Liver (tissue), 9 donors: ENCODE measurements around the gene SEMA3G. TPM values are rescaled to one million over a fixed set of nuclear protein-coding genes. Genes with fewer than 3 reads are reported as not detected.

Experiments used
- DNase-seq: peaks from one replicate; pipeline ENCODE4 v3.0.0-alpha.2; 2017; ENCODE audit warnings: low spot score
- H3K27ac ChIP-seq, 2 donors: one replicate each; pipeline ENCODE4 v1.7.0; 2013; ENCODE audit warnings: inconsistent platforms in 2 of 2, low read length in 2 of 2, control low read depth in 1 of 2, low read depth in 1 of 2, mild to moderate bottlenecking in 1 of 2
- H3K27me3 ChIP-seq, 4 donors: one replicate each; pipeline versions ENCODE4 v1.6.1 to v1.7.0; 2013; ENCODE audit warnings: low read length in 3 of 4, inconsistent platforms in 1 of 4, mild to moderate bottlenecking in 1 of 4, moderate library complexity in 1 of 4; ENCODE audit not compliant: control insufficient read depth in 4 of 4, insufficient read depth in 4 of 4
- H3K36me3 ChIP-seq, 4 donors: one replicate each; pipeline versions ENCODE4 v1.6.1 to v1.7.0; 2013; ENCODE audit warnings: low read length in 3 of 4, mild to moderate bottlenecking in 3 of 4, low read depth in 1 of 4, moderate library complexity in 1 of 4; ENCODE audit not compliant: control insufficient read depth in 4 of 4, insufficient read depth in 3 of 4
- H3K4me1 ChIP-seq, 4 donors: one replicate each; pipeline versions ENCODE4 v1.6.1 to v1.7.0; 2013; ENCODE audit warnings: low read length in 3 of 4, mild to moderate bottlenecking in 3 of 4, moderate library complexity in 1 of 4; ENCODE audit not compliant: control insufficient read depth in 4 of 4, insufficient read depth in 4 of 4
- H3K4me3 ChIP-seq, 3 donors: one replicate each; pipeline versions ENCODE4 v1.6.1 to v1.7.0; 2013; ENCODE audit warnings: low read length in 3 of 3, control low read depth in 1 of 3, low read depth in 1 of 3, mild to moderate bottlenecking in 1 of 3
- H3K9ac ChIP-seq, 2 donors: one replicate each; pipeline ENCODE4 v1.7.0; 2013; ENCODE audit warnings: low read length in 2 of 2, mild to moderate bottlenecking in 2 of 2, moderate library complexity in 2 of 2, control low read depth in 1 of 2, low read depth in 1 of 2
- H3K9me3 ChIP-seq, 4 donors: one replicate each; pipeline versions ENCODE4 v1.6.1 to v1.7.0; 2013; ENCODE audit warnings: low read length in 3 of 4; ENCODE audit not compliant: control insufficient read depth in 4 of 4
- EGR1 ChIP-seq, 2 donors: IDR thresholded peaks; 2 replicates each; pipeline ENCODE4 v1.6.1; 2016 to 2018; ENCODE audit warnings: antibody characterized with exemption in 2 of 2, low read depth in 2 of 2
- FOXA1 ChIP-seq: IDR thresholded peaks from 2 replicates; pipeline ENCODE4 v1.6.1; 2016; ENCODE audit warnings: antibody characterized with exemption
- FOXA2 ChIP-seq: IDR thresholded peaks from 2 replicates; pipeline ENCODE4 v1.6.1; 2016; ENCODE audit warnings: antibody characterized with exemption
- GABPA ChIP-seq, 2 donors: IDR thresholded peaks in 1 of 2; conservative IDR thresholded peaks in 1 of 2; 2 replicates each; pipeline ENCODE4 v1.6.1; 2016; ENCODE audit warnings: antibody characterized with exemption in 2 of 2, mild to moderate bottlenecking in 1 of 2, moderate library complexity in 1 of 2
- HNF4A ChIP-seq, 2 donors: conservative IDR thresholded peaks; 2 replicates each; pipeline ENCODE4 v1.6.1; 2016; ENCODE audit warnings: antibody characterized with exemption in 2 of 2, mild to moderate bottlenecking in 2 of 2
- JUND ChIP-seq, 2 donors: IDR thresholded peaks; 2 replicates each; pipeline ENCODE4 v1.6.1; 2016; ENCODE audit warnings: antibody characterized with exemption in 2 of 2
- NR2F2 ChIP-seq: IDR thresholded peaks from 2 replicates; pipeline ENCODE4 v1.6.1; 2016; ENCODE audit warnings: antibody characterized with exemption
- RAD21 ChIP-seq, 2 donors: IDR thresholded peaks; 2 replicates each; pipeline ENCODE4 v1.6.1; 2016; ENCODE audit warnings: antibody characterized with exemption in 2 of 2, mild to moderate bottlenecking in 2 of 2
- RXRA ChIP-seq, 2 donors: IDR thresholded peaks; 2 replicates each; pipeline ENCODE4 v1.6.1; 2017 to 2018; ENCODE audit warnings: antibody characterized with exemption in 2 of 2, mild to moderate bottlenecking in 1 of 2
- TAF1 ChIP-seq: conservative IDR thresholded peaks from 2 replicates; pipeline ENCODE4 v1.6.1; 2016; ENCODE audit warnings: antibody characterized with exemption, mild to moderate bottlenecking
- YY1 ChIP-seq: IDR thresholded peaks from 2 replicates; pipeline ENCODE4 v1.6.1; 2016; ENCODE audit warnings: antibody characterized with exemption, mild to moderate bottlenecking
- WGBS: extraction: QIAGEN DNeasy Blood & Tissue Kit; methylation state at CpG from one replicate; pipeline ENCODE4 v1.1.7; 2013; 5-methylcytosine and 5-hydroxymethylcytosine counted together
- polyA plus RNA-seq, 2 donors: library from polyadenylated mRNA; stranded (reverse) in 1 of 2; unstranded in 1 of 2; fragments of 200-250 nt in 1 of 2; fragments of >200 nt in 1 of 2; fragmentation: Nextera tagmentation in 1 of 2; extraction: Ambion mirVana in 1 of 2; gene quantifications; one replicate each; pipeline versions ENCODE4 v1.2.1 to v1.2.3, GENCODE V29; 2013 to 2015
- total RNA-seq, 2 donors: library from RNA; depleted of rRNA; stranded (reverse); fragments of >200 nt; gene quantifications; one replicate each; pipeline ENCODE4 v1.2.3, GENCODE V29; 2014
- TF ChIP-seq, protein P1 (sequence below): IDR thresholded peaks from 2 replicates; pipeline ENCODE4 v1.6.1; 2016; ENCODE audit warnings: antibody characterized with exemption
- TF ChIP-seq, protein P2 (sequence below): IDR thresholded peaks from 2 replicates; pipeline ENCODE4 v1.6.1; 2016; ENCODE audit warnings: antibody characterized with exemption
- TF ChIP-seq, protein P3 (sequence below): IDR thresholded peaks from 2 replicates; pipeline ENCODE4 v1.6.1; 2016; ENCODE audit warnings: antibody characterized with exemption, mild to moderate bottlenecking
- TF ChIP-seq, protein P4 (sequence below): fragments of 150-350 bp; IDR thresholded peaks from 2 replicates; pipeline ENCODE4 v1.5.1; 2017; ENCODE audit warnings: improper control_type of control experiment, low read depth, low read length; ENCODE audit not compliant: missing input control
- donor health status: healthy.
- donor health status: healthy.
- donor health status: healthy.
- donor health status: healthy.
- donor health status: healthy.

SEMA3G gene
- total and polyA plus RNA-seq, 4 donors: 0.47 to 1.2 (median 0.74) TPM

DNA sequence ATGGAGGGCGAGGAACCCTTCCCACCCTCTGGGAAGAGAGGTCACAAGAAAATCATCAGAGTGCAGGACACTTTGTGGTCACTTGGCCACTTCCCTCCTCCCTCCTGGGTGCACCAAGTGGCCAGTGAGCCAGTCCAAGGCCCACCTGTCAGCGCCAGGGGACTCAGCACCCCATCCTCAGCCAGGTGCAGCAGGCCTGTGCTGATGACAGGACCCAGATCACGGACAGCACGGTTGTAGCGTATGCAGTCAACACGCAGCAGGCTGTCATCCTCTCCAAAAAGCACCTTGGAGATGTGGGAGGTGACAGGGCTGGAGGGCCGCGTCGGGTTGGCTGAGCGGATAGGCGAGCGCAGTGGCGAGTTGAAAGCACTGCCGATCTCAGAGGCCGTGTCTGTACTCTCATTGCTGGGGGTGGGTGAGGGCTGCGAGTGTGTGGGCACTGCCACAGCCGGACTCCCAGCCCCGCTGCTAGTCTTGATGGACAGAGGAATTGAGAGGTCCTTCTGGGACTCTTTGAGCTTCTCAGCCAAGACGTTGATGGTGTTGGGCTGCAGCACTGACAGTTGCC is 41.5 kb downstream of the SEMA3G start:
- no peak for DNase-seq
- WGBS: 96% methylated on average over 19 of the region's 19 CpGs
- no peak overlapping the region for H3K4me3 ChIP-seq
- no peak overlapping the region for H3K27ac ChIP-seq
- H3K4me1 ChIP-seq: peaks cover 0 to 7% (median 2%) of the 10 kb centered on the region in 4 donors
- peaks cover 17 to 94% (median 61%) of the 10 kb centered on the region in 4 donors for H3K36me3 ChIP-seq
- no peaks in the 10 kb centered on the region for H3K9me3 ChIP-seq
- H3K27me3 ChIP-seq: no peaks in the 10 kb centered on the region
- no peak for TF ChIP-seq FOXA2
- TF ChIP-seq, protein P1, sequence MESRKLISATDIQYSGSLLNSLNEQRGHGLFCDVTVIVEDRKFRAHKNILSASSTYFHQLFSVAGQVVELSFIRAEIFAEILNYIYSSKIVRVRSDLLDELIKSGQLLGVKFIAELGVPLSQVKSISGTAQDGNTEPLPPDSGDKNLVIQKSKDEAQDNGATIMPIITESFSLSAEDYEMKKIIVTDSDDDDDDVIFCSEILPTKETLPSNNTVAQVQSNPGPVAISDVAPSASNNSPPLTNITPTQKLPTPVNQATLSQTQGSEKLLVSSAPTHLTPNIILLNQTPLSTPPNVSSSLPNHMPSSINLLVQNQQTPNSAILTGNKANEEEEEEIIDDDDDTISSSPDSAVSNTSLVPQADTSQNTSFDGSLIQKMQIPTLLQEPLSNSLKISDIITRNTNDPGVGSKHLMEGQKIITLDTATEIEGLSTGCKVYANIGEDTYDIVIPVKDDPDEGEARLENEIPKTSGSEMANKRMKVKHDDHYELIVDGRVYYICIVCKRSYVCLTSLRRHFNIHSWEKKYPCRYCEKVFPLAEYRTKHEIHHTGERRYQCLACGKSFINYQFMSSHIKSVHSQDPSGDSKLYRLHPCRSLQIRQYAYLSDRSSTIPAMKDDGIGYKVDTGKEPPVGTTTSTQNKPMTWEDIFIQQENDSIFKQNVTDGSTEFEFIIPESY: no peak
- TF ChIP-seq HNF4A (conservative IDR thresholded peaks at IDR 0.05): no peak
- TF ChIP-seq, protein P2, sequence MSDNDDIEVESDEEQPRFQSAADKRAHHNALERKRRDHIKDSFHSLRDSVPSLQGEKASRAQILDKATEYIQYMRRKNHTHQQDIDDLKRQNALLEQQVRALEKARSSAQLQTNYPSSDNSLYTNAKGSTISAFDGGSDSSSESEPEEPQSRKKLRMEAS: no peak
- no peak for TF ChIP-seq TAF1
- no peak for TF ChIP-seq RXRA (IDR thresholded peaks at IDR 0.05)
- TF ChIP-seq, protein P3, sequence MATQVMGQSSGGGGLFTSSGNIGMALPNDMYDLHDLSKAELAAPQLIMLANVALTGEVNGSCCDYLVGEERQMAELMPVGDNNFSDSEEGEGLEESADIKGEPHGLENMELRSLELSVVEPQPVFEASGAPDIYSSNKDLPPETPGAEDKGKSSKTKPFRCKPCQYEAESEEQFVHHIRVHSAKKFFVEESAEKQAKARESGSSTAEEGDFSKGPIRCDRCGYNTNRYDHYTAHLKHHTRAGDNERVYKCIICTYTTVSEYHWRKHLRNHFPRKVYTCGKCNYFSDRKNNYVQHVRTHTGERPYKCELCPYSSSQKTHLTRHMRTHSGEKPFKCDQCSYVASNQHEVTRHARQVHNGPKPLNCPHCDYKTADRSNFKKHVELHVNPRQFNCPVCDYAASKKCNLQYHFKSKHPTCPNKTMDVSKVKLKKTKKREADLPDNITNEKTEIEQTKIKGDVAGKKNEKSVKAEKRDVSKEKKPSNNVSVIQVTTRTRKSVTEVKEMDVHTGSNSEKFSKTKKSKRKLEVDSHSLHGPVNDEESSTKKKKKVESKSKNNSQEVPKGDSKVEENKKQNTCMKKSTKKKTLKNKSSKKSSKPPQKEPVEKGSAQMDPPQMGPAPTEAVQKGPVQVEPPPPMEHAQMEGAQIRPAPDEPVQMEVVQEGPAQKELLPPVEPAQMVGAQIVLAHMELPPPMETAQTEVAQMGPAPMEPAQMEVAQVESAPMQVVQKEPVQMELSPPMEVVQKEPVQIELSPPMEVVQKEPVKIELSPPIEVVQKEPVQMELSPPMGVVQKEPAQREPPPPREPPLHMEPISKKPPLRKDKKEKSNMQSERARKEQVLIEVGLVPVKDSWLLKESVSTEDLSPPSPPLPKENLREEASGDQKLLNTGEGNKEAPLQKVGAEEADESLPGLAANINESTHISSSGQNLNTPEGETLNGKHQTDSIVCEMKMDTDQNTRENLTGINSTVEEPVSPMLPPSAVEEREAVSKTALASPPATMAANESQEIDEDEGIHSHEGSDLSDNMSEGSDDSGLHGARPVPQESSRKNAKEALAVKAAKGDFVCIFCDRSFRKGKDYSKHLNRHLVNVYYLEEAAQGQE: no peak
- no peak for TF ChIP-seq GABPA (IDR thresholded peaks at IDR 0.05 in 1 of 2, conservative IDR thresholded peaks at IDR 0.05 in 1 of 2)
- no peak for TF ChIP-seq EGR1 (IDR thresholded peaks at IDR 0.05; ENCODE audit: low read depth in 2 of 2)
- TF ChIP-seq, protein P4, sequence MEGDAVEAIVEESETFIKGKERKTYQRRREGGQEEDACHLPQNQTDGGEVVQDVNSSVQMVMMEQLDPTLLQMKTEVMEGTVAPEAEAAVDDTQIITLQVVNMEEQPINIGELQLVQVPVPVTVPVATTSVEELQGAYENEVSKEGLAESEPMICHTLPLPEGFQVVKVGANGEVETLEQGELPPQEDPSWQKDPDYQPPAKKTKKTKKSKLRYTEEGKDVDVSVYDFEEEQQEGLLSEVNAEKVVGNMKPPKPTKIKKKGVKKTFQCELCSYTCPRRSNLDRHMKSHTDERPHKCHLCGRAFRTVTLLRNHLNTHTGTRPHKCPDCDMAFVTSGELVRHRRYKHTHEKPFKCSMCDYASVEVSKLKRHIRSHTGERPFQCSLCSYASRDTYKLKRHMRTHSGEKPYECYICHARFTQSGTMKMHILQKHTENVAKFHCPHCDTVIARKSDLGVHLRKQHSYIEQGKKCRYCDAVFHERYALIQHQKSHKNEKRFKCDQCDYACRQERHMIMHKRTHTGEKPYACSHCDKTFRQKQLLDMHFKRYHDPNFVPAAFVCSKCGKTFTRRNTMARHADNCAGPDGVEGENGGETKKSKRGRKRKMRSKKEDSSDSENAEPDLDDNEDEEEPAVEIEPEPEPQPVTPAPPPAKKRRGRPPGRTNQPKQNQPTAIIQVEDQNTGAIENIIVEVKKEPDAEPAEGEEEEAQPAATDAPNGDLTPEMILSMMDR: no peak
- TF ChIP-seq YY1: no peak
- TF ChIP-seq FOXA1: no peak
- no peak overlapping the region for H3K9ac ChIP-seq

DNA sequence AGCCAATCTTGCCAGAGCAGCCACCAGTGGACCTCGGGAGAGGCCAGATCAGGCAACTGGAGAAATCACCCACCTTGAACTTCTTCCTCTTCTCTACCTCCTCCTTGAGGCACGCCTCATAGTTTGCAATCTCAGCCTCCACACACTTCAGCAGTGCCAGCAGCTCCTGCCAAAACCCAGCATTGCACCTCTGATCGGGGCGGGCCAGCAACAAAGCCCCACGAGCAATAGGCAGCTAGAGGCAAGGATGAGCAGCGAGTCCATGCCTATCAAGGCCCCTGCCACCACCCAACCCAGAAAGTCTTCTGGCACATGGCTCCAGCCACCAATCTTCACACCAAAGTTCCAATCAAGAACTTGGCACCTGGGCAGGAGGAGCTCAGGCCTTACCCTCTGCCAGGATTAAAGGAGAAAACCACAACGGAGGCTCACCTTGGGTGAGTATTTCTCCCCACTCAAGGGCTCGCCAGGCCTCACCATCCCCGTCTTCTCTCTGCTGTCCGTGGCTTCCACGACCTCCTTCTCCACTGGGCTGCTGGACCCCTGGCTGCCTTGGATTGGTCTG is 42.1 kb downstream of the SEMA3G start:
- Histone ChIP-seq H3K27me3 (no peaks in the 10 kb centered on the region), H3K4me1 (peaks cover 0 to 2% (median under 1%) of the 10 kb centered on the region in 4 donors), H3K4me3 (no peak overlapping the region), H3K36me3 (peaks cover 17 to 97% (median 60%) of the 10 kb centered on the region in 4 donors), H3K9ac (no peak overlapping the region), H3K27ac (no peak overlapping the region), H3K9me3 (no peaks in the 10 kb centered on the region)
- TF ChIP-seq RAD21 (IDR thresholded peaks at IDR 0.05) (no peak), FOXA1 (no peak), HNF4A (conservative IDR thresholded peaks at IDR 0.05) (no peak), JUND (IDR thresholded peaks at IDR 0.05) (no peak), TAF1 (no peak), YY1 (no peak), EGR1 (IDR thresholded peaks at IDR 0.05; ENCODE audit: low read depth in 2 of 2) (no peak), NR2F2 (no peak)
- TF ChIP-seq, protein P4: no peak
- TF ChIP-seq, protein P1: no peak
- no peak for DNase-seq
- WGBS: 96% methylated on average over 11 of the region's 11 CpGs
